PFSK-1 (cell line): Measurements from ENCODE around the gene C1QC.

Experiments used
- REST ChIP-seq, 2 experiments: IDR thresholded peaks; 2 replicates each; pipeline versions ENCODE4 v1.6.1 to v1.8.0; 2011 to 2012; ENCODE audit warnings: low read depth in 2 of 2, low read length in 2 of 2, control low read depth in 1 of 2, inconsistent platforms in 1 of 2, mild to moderate bottlenecking in 1 of 2, moderate library complexity in 1 of 2; ENCODE audit not compliant: insufficient read depth in 1 of 2
- SIN3A ChIP-seq: IDR thresholded peaks from 2 replicates; pipeline ENCODE4 v1.6.1; 2012; ENCODE audit warnings: mild to moderate bottlenecking, low read length, moderate library complexity, borderline replicate concordance; ENCODE audit not compliant: insufficient read depth
- TAF1 ChIP-seq: IDR thresholded peaks from 2 replicates; pipeline ENCODE4 v1.6.1; 2012; ENCODE audit warnings: low read length, control low read depth, borderline replicate concordance; ENCODE audit not compliant: insufficient read depth

DNA sequence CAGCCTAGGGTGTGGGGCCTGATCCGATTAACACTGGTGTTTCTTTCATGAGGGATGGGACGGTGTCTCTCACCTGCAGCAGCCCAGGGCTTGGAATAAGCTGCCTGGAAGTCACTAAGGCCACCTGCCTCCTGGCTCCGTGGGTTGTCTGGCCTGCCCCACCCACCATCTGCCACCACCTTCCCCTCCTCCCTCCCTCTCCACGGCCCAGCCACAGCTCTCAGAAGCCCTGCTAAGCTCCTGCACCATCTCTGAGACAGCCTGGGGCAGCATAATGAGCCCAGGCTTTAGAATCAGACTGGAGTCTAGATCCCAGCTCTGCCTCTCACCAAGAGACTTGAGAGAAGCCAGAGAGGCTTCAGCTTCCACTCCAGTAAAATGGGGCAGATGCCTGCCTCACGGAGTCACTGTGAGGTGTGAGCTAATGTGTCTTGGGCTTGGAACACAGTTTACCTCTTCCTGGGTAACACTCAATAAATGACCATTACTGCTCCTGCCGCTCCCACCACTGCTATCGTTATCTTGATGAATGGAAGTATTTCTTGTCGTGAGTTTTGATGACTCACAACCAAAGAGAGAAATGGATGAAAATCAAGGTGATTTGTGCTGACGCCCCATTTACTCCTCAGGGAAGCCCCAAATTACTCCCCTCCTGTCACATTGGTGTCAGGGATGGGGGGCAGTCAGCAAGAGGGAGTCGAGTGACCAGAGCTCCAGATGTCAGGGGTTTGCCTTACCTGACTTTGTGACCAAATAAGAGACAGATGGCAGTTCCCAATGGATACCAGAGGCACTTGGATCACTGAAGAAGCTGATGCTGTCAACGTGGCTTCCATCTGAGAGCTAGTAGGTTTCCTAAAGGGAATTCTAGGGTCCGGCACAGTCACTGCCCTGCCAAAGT lies 30.5 kb upstream of the C1QC start:
- TF ChIP-seq SIN3A, result no peak
- TF ChIP-seq TAF1, result no peak
- TF ChIP-seq REST (IDR thresholded peaks at IDR 0.05; ENCODE audit: insufficient read depth in 1 of 2, low read depth in 2 of 2, low read length in 2 of 2), result no peak
